Measurements from ENCODE around the gene FAM149A. TPM values are rescaled to one million over a fixed set of nuclear protein-coding genes. Genes with fewer than 3 reads are reported as not detected.

Gene FAM149A
- 7.1 TPM for polyA plus RNA-seq (2013, experiment 1 of 4)
- polyA plus RNA-seq (2013, experiment 2 of 4): 7.9 TPM
- 5.1 TPM for polyA plus RNA-seq (2013, experiment 3 of 4)
- 6.2 TPM for polyA plus RNA-seq (2013, experiment 4 of 4)

DNA sequence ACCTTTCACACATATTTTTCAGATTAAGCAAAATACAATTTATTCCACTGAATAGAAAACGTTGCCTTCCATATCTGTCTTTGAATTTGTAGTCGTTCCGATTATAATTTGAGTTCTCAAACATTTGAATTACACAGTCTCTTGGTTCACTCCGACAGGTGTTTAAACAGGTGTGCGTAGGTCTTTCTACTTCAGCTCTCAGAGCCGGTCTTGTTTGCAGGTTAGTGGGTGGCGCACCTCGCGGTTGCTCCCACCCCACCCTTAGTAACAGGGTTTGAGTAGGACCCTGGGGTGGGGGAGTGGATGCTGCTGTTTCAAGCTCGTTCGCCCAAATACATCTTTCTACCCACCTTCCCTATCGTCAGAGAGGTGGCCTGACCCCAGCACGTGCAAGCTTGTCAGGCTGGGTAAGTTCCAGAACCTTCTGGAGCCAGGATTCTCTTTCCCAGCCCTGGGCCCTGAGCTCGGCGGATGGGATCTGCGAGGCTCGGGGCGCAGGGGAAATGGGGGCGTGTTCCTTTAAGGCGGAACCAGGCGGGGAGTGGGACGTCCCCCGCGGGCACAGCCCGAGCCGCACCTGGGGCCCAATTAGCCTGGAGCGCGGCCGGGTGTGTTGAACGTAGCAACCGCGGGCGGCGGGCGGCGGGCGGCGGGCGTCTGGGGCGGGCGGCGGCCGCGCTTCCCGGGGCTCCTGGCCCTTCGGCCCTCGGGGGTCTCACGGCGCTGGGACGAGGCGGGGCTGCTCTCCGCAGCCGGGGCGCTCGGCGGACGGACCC is at the start of gene FAM149A:
TSS of gene FAM149A (plus strand) at position 591 of the 776 bp plus-strand sequence.
- Histone ChIP-seq H3K9me3 (ENCODE audit: control insufficient read depth, low read length) (no peaks in the 10 kb centered on the region), H3K4me1 (ENCODE audit: control insufficient read depth, insufficient read depth, low read length) (no peaks in the 10 kb centered on the region), H3K27me3 (ENCODE audit: control insufficient read depth, insufficient read depth, low read length, poor library complexity, severe bottlenecking) (peaks cover 38% of the 10 kb centered on the region), H3K4me3 (ENCODE audit: insufficient read depth, low read depth, low read length) (peak within 1 kb of the TSS; percentile 35), H3K36me3 (ENCODE audit: control insufficient read depth, insufficient read depth, low read length) (no peaks in the 10 kb centered on the region), H3K27ac (ENCODE audit: insufficient read depth, low read depth, low read length, poor library complexity, severe bottlenecking) (no peak within 1 kb of the TSS)
- 20% methylated on average over 57 of the region's 57 CpGs for WGBS, 2 experiments

DNA sequence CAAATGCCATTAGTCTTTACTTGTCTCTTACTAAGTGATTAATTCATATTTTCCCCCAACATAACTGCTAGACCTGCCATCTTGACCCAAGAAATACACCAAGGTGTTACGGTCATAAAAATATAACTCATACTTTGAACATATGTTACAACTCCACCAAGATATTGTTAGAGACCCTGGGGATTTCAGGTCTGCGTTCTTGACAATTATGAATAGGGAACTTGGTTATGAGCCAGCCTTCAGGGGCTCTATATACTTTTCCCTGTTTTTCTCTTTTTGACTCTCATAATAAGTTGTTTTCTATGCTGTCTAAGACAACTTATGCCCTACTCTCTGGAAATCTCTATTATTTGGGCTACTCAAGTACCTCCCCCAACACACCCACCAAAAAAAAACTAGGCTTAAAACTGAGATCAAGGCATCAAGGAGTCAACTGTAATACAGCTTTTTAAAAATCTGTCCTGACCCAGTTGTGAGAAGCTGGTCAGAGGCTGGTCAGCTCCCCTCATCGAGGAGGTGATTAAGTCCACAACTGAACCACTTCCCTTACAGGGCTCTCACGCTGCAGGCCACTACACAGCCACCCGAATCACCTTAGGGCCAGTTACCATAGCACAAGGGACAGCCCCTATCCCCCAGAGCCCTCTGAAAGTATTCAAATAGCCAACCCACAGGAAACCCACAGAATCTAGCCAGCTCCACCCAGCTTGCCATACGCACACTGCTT is 46.1 kb upstream of the FAM149A start:
- WGBS, 2 experiments: 95 to 96% methylated on average over 6 of the region's 6 CpGs
- no peaks in the 10 kb centered on the region for H3K4me1 ChIP-seq (ENCODE audit: control insufficient read depth, insufficient read depth, low read length)

DNA sequence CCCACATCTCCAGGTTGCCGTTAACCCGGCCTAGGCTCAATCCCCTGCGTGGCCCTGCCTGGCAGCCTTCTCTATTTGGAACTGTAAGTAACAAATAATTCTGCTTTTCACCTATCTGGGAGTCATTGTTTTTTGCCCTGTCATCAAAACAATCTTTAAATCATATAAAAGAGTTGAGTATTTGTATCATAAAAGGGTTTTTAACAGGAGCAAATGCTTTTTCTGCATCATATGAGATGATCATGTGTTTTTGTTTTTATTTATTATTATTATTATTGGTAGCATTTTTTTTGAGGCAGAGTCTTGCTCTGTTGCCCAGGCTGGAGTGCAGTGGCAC is 45.6 kb upstream of the FAM149A start:
- no peaks in the 10 kb centered on the region for H3K4me1 ChIP-seq (ENCODE audit: control insufficient read depth, insufficient read depth, low read length)
- WGBS, 2 experiments: 93 to 95% methylated on average over 3 of the region's 3 CpGs
- H3K4me3 ChIP-seq (ENCODE audit: insufficient read depth, low read depth, low read length): no peak overlapping the region
- no peaks in the 10 kb centered on the region for H3K36me3 ChIP-seq (ENCODE audit: control insufficient read depth, insufficient read depth, low read length)
- H3K27me3 ChIP-seq (ENCODE audit: control insufficient read depth, insufficient read depth, low read length, poor library complexity, severe bottlenecking): no peaks in the 10 kb centered on the region
- H3K27ac ChIP-seq (ENCODE audit: insufficient read depth, low read depth, low read length, poor library complexity, severe bottlenecking): no peak overlapping the region
- H3K9me3 ChIP-seq (ENCODE audit: control insufficient read depth, low read length): no peaks in the 10 kb centered on the region

More for the DNA sequence above, 46.1 kb upstream of the FAM149A start:
- H3K27me3 ChIP-seq (ENCODE audit: control insufficient read depth, insufficient read depth, low read length, poor library complexity, severe bottlenecking): no peaks in the 10 kb centered on the region
- no peak overlapping the region for H3K27ac ChIP-seq (ENCODE audit: insufficient read depth, low read depth, low read length, poor library complexity, severe bottlenecking)
- H3K36me3 ChIP-seq (ENCODE audit: control insufficient read depth, insufficient read depth, low read length): no peaks in the 10 kb centered on the region
- H3K9me3 ChIP-seq (ENCODE audit: control insufficient read depth, low read length): no peaks in the 10 kb centered on the region
- H3K4me3 ChIP-seq (ENCODE audit: insufficient read depth, low read depth, low read length): no peak overlapping the region

DNA sequence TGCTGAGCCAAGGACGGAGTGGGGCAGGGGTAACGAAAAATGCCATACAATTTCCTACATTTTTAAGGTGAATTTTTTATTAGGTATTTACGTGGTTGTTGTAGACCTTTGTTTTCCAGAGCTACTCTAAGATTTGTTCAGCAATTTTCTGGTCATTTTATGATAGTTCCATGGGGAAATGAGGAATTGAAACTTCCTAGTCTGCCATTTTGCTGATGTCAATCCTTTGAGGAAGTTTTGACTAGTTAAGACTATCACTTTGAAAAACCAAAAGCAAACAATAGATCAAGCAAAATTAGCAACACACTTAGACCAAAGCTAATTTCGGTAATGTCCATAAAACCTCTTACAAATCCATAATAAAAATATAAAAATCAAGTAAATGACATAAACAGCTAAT is 42.6 kb upstream of the FAM149A start:
- Histone ChIP-seq H3K27me3 (ENCODE audit: control insufficient read depth, insufficient read depth, low read length, poor library complexity, severe bottlenecking) (no peaks in the 10 kb centered on the region), H3K9me3 (ENCODE audit: control insufficient read depth, low read length) (no peaks in the 10 kb centered on the region), H3K36me3 (ENCODE audit: control insufficient read depth, insufficient read depth, low read length) (no peaks in the 10 kb centered on the region), H3K27ac (ENCODE audit: insufficient read depth, low read depth, low read length, poor library complexity, severe bottlenecking) (no peak overlapping the region), H3K4me1 (ENCODE audit: control insufficient read depth, insufficient read depth, low read length) (no peaks in the 10 kb centered on the region), H3K4me3 (ENCODE audit: insufficient read depth, low read depth, low read length) (no peak overlapping the region)
- 75 to 95% methylated on average over 1 to 3 of the region's 4 CpGs for WGBS, 2 experiments

DNA sequence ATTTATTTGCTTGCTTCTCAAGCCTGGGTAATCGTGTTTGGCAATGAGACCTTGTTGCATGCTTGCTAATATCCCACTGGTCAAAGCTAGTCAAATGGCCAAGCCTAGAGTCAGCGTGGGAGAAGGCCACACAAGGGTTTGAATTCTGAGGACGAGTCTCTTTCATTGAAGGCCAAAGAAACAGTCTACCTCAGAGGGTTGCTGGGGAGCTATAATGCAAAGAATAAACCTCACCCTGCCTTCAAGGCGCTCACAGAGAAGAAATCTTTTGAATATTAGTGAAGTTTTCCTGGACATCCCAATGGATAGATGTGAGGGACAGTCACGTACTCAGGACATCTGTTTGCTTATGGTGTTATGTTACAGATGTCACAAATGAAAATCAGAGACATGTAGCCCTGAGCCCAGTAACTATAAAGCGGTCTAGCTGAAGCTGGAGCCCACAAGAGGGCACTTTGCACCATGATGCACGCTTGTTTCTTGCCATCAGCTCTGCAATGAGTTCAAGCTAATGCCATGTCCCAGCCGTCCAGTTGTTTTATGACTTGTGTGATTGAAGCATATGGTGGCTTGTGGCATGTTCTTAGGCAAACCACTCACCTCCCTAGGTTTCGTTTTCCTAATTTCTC is 36.6 kb upstream of the FAM149A start:
- Histone ChIP-seq H3K4me3 (ENCODE audit: insufficient read depth, low read depth, low read length) (no peak overlapping the region), H3K27ac (ENCODE audit: insufficient read depth, low read depth, low read length, poor library complexity, severe bottlenecking) (no peak overlapping the region), H3K27me3 (ENCODE audit: control insufficient read depth, insufficient read depth, low read length, poor library complexity, severe bottlenecking) (no peaks in the 10 kb centered on the region), H3K4me1 (ENCODE audit: control insufficient read depth, insufficient read depth, low read length) (peaks cover 13% of the 10 kb centered on the region), H3K9me3 (ENCODE audit: control insufficient read depth, low read length) (no peaks in the 10 kb centered on the region), H3K36me3 (ENCODE audit: control insufficient read depth, insufficient read depth, low read length) (no peaks in the 10 kb centered on the region)
- WGBS, 2 experiments: 70 to 76% methylated on average over 8 of the region's 9 CpGs

DNA sequence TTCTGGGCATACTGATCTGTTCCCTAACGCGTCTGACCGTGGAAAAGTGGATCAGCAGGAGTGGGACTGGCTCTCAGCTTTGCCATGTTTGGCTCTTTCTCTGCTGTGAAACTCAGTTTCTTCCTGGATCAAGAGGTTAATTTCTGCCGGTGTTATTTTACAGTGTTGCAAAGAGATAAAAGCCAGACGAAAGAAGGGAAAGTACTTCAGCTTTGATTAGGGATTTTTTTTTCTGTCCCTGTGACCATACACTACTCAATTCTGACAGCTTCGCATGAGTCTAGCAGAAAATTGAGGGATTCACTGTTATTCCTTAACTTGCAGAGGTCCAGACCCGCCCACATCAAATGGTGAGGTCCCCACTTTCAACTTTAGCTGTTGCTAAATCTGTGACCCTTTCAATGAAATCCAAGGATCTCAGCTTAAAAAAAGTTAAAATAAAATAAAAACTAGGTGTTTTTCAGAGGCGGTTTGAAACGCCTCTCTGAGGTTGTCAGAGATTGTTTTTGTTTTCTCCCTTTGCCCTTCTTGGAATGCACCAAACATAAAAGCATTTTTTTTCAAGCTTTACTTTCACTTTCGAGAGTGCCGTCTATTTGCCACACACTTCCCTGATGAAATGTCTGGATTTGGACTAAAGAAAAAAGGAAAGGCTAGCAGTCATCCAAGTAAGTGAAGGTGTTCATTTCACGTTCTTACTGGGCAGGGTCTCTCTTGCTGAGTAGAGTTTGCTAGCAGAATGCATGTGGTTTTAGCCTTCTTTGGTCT is 35.7 kb upstream of the FAM149A start, which contains the start of gene TLR3:
TSS of gene TLR3 (plus strand) at position 576 of the 768 bp plus-strand sequence. CDS start 7,464 bp downstream, outside the sequence.
- H3K4me1 ChIP-seq (ENCODE audit: control insufficient read depth, insufficient read depth, low read length): peaks cover 13% of the 10 kb centered on the region
- no peaks in the 10 kb centered on the region for H3K36me3 ChIP-seq (ENCODE audit: control insufficient read depth, insufficient read depth, low read length)
- no peak within 1 kb of the TSS for H3K4me3 ChIP-seq (ENCODE audit: insufficient read depth, low read depth, low read length)
- H3K9me3 ChIP-seq (ENCODE audit: control insufficient read depth, low read length): no peaks in the 10 kb centered on the region
- H3K27me3 ChIP-seq (ENCODE audit: control insufficient read depth, insufficient read depth, low read length, poor library complexity, severe bottlenecking): no peaks in the 10 kb centered on the region
- WGBS, 2 experiments: 84 to 85% methylated on average over 11 to 12 of the region's 12 CpGs
- no peak within 1 kb of the TSS for H3K27ac ChIP-seq (ENCODE audit: insufficient read depth, low read depth, low read length, poor library complexity, severe bottlenecking)

DNA sequence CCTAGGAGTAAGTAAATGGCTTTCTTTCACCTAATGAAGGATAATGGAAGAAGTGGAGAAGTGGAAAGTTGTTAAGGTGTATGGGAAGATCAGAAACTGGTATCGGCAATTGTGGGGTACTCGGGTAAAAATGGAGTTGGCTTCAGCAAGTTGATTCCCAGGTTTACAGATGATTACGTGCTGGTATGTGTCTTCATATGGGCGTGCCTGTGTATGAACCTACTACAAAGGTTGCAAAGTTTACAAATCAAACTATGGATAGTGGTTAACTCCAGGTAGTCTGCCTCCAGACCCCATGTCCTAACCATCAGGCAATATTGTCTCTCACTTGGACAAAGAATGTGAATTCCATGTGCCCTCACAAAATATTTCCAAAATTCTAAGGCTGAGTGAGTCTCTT is 34.8 kb upstream of the FAM149A start:
- WGBS, 2 experiments: 94 to 97% methylated on average over 4 of the region's 4 CpGs
- H3K27ac ChIP-seq (ENCODE audit: insufficient read depth, low read depth, low read length, poor library complexity, severe bottlenecking): no peak overlapping the region

DNA sequence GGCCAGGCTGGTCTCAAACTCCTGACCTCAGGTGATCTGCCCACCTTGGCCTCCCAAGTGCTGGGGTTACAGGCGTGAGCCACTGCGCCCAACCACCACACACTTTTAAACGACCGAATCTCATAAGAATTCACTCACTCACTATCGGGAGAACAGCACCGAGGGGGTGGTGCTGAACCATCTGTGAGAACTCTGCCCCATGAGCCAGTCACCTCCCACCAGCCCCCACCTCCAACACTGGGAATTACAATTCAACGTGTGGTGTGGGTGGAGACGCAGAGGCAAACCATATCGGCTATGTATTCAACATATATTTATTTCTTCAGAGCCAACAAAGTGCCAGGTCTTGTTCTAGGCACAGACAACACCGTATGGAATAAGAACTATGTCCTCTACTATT is 32.0 kb upstream of the FAM149A start:
- WGBS, 2 experiments: 92 to 94% methylated on average over 9 to 10 of the region's 10 CpGs

More for the DNA sequence above, 34.8 kb upstream of the FAM149A start:
- Histone ChIP-seq H3K4me3 (ENCODE audit: insufficient read depth, low read depth, low read length) (no peak overlapping the region), H3K27me3 (ENCODE audit: control insufficient read depth, insufficient read depth, low read length, poor library complexity, severe bottlenecking) (no peaks in the 10 kb centered on the region), H3K9me3 (ENCODE audit: control insufficient read depth, low read length) (no peaks in the 10 kb centered on the region), H3K36me3 (ENCODE audit: control insufficient read depth, insufficient read depth, low read length) (no peaks in the 10 kb centered on the region), H3K4me1 (ENCODE audit: control insufficient read depth, insufficient read depth, low read length) (peaks cover 13% of the 10 kb centered on the region)

DNA sequence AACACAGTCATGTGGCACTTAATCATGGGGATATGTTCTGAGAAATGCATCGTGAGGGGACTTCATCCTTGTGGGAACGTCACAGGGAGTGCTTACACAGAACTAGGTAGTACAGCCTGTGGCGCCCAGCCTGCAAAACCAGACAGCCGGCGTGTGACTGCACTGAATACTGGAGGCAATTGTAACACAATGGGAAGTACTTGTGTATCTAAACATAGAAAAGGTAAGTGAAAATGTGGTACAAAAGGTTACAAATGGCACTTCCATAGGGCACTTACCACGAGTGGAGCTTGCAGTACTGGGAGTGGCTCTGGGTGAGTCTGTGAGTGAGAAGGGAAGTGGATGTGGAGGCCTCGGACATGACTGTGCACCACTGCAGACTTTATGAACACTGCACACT is 30.3 kb upstream of the FAM149A start:
- Histone ChIP-seq H3K36me3 (ENCODE audit: control insufficient read depth, insufficient read depth, low read length) (no peaks in the 10 kb centered on the region), H3K27me3 (ENCODE audit: control insufficient read depth, insufficient read depth, low read length, poor library complexity, severe bottlenecking) (no peaks in the 10 kb centered on the region), H3K27ac (ENCODE audit: insufficient read depth, low read depth, low read length, poor library complexity, severe bottlenecking) (no peak overlapping the region), H3K4me3 (ENCODE audit: insufficient read depth, low read depth, low read length) (no peak overlapping the region), H3K9me3 (ENCODE audit: control insufficient read depth, low read length) (no peaks in the 10 kb centered on the region), H3K4me1 (ENCODE audit: control insufficient read depth, insufficient read depth, low read length) (peaks cover 6% of the 10 kb centered on the region)
- WGBS, 2 experiments: 89% methylated on average over 6 to 7 of the region's 7 CpGs

More for the DNA sequence above, 32.0 kb upstream of the FAM149A start:
- Histone ChIP-seq H3K36me3 (ENCODE audit: control insufficient read depth, insufficient read depth, low read length) (no peaks in the 10 kb centered on the region), H3K4me1 (ENCODE audit: control insufficient read depth, insufficient read depth, low read length) (peaks cover 13% of the 10 kb centered on the region), H3K9me3 (ENCODE audit: control insufficient read depth, low read length) (no peaks in the 10 kb centered on the region), H3K27me3 (ENCODE audit: control insufficient read depth, insufficient read depth, low read length, poor library complexity, severe bottlenecking) (no peaks in the 10 kb centered on the region), H3K27ac (ENCODE audit: insufficient read depth, low read depth, low read length, poor library complexity, severe bottlenecking) (no peak overlapping the region), H3K4me3 (ENCODE audit: insufficient read depth, low read depth, low read length) (no peak overlapping the region)

Measured in ectodermal cell (in vitro differentiated cells).